ENCODE measurements around the gene VWA5B1.

GRCh38 chr1:20242890-20243479 lies 47.7 kb upstream of the VWA5B1 start:
- TF ChIP-seq CTCF (IDR thresholded peaks at IDR 0.05): no peak
- no peak for TF ChIP-seq POLR2A (IDR thresholded peaks at IDR 0.05)
- TF ChIP-seq POLR2AphosphoS5 (IDR thresholded peaks at IDR 0.05): no peak

All from prostate gland (tissue), 2 donors.